Amniotic stem cell (primary cell): Measurements from ENCODE around the gene TNFSF11.
A peak's percentile ranks its signal among the peaks of the same experiment; 100 is the strongest.
"Not testable (repeated sequence)": the region's sequence is repeated elsewhere in the genome, so short reads cannot be mapped to it uniquely, and the experiment has no call there.

ENCODE experiments used
- DNase-seq: peaks from one replicate; lab custom pipeline; 2025; lab: John Stamatoyannopoulos, UW

The TNFSF11 gene

GRCh38 chr13:42560320-42560719 lies 13.6 kb upstream of the TNFSF11 start:
- not testable (repeated sequence) for DNase-seq

GRCh38 chr13:42561752-42562467 lies 12.0 kb upstream of the TNFSF11 start:
- DNase-seq, result no peak

- no peak for DNase-seq
Measured at GRCh38 chr13:42567906-42568305, 6.0 kb upstream of the TNFSF11 start.

- DNase-seq, result no peak
Measured at GRCh38 chr13:42569576-42570344, 4.2 kb upstream of the TNFSF11 start.

DNA sequence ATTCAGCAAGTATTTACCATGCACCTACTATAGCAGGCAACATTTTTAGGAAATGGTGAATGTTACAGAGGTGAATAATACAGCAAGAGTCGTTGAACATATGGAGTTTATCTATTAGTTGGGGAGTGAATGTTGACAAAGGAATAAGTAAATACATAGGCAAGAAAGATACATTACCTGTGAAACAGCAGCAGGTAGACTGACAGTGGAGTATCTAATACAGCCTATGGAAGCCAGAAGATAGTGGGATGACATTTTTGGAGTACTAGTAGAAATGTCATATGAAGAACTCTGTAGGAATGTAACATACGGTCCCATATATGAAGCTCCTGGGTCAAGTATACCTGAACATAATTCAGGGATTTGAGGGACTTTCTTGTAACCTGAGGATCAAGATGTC lies 2.1 kb upstream of the TNFSF11 start:
- no peak for DNase-seq

- no peak for DNase-seq
Measured at GRCh38 chr13:42574435-42575311, 721 bp downstream of the TNFSF11 start.

DNA sequence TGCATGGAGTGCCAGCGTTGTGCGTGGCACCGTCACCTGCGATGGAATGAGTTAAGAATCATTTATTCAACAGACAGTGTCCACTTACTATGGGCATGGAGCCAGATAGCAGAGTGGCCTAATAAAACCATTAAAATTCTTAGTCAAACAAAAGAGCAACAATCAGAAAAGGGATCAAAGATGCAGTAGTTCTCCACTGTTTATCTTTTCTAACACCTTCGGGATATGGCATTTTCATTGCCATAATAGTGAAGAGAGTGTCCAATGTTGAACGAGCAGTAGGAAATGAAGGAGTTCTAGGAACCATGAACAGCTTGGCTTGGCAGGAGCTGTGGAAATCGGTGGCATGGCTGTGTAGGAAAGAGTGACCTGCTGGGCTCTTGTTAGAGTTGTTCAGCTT lies 2.0 kb downstream of the TNFSF11 start:
- no peak for DNase-seq

DNA sequence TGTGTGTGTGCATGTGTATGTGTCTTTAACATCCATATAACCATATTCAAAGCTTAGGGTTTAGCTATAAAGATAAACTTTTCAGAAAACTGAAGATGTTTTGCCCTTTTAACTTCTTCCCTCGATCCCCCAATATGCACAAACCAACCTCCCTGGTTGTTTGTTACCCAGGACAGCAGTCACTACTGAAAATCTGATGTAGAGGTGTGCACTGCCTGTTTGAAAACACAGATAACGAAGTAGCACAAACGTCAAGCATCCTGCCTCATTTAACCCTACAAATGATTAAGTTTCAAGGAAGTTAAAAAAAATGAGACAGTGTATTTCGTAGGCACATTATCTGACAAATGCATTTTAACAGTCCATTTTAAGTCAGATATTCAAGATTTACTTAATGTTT lies 3.6 kb downstream of the TNFSF11 start:
- no peak for DNase-seq

GRCh38 chr13:42580644-42581043 lies 6.7 kb downstream of the TNFSF11 start:
- DNase-seq, result no peak

GRCh38 chr13:42581427-42581826 lies 7.5 kb downstream of the TNFSF11 start:
- no peak for DNase-seq

- no peak for DNase-seq
Measured at GRCh38 chr13:42591602-42592001, 17.6 kb downstream of the TNFSF11 start.

GRCh38 chr13:42592915-42593900 lies 19.3 kb downstream of the TNFSF11 start:
- DNase-seq, result no peak

DNA sequence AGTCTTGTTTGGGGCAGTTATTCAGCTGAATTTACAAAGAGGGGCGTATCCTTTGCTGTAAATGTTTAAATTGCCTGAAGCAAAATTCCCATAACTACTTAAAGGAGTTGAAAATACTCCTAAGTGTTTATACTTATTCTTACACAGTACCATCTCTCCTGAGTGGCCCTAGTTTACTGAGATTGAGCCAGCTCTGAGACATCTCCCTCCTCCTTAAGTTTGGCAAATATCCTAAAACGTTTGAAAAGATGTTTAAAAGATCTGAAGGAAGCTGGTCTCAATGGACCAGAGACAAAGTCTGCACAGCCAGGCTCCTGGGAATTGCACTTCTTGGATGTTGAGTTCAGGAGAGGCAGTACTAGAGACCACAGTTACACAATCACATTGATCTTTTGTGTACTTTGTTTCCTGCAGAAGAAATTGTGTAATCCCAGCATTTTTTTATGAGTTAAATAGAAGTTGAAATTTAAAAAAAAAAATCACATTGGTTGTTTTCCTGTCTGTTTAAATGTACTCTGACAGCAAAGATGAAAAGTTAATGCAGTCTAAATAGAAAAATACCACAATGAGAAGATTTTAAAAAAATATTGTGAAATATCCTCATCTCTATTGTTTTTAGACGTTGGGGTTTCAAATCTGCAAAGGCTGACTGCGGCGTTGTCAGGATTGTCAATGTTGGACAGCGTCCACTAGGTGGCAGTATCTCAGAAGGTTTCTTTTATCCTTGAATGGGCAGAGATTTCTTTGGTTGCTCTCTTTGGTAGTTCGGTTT lies 20.7 kb downstream of the TNFSF11 start:
- DNase-seq, result peak; percentile 47

GRCh38 chr13:42595253-42595571 lies 21.3 kb downstream of the TNFSF11 start:
- DNase-seq, result no peak

- no peak for DNase-seq
Measured at GRCh38 chr13:42597505-42597904, 23.6 kb downstream of the TNFSF11 start.

DNA sequence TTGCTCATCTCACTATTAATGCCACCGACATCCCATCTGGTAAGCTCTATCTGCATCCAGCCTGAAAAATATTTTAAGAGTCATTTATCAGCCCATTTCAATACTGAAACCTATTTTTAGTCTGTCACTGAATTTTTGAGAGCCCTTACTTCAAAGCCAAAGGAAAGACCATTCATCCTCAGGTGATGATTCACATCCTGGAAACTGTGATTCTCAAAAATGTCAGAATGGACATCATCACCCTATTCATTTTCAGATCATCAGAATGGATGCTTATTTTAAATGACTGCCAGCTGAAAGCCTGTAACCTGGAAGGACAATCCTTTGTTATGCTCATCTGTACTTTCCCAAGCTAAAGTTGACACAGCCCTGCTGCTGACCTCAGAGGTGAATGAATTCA lies 27.0 kb downstream of the TNFSF11 start:
- DNase-seq, result no peak

DNA sequence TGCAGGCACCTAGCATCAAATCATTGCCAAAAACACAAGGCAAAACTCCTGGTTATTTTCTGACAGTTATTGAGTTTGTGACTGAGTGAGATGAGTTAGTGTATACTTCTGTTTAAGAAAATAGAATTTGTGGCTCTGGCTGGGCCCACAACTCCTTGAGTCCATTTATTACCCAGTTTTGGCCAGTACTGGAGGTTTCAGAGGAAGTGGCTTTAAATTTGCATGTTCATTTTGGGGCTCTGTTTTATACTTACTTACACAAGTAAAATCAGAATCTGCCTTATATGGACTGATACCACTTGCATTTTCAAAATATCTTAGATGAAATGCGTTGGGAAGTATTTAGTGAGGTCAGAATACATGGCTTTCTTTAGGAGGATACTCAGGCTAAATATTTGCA lies 29.0 kb downstream of the TNFSF11 start:
- no peak for DNase-seq

- DNase-seq, result no peak
Measured at GRCh38 chr13:42603571-42603970, 29.6 kb downstream of the TNFSF11 start.

DNA sequence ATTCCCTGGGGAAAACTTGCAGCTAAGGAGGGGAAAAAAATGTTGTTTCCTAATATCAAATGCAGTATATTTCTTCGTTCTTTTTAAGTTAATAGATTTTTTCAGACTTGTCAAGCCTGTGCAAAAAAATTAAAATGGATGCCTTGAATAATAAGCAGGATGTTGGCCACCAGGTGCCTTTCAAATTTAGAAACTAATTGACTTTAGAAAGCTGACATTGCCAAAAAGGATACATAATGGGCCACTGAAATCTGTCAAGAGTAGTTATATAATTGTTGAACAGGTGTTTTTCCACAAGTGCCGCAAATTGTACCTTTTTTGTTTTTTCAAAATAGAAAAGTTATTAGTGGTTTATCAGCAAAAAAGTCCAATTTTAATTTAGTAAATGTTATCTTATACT lies 33.6 kb downstream of the TNFSF11 start:
- DNase-seq, result no peak

GRCh38 chr13:42610649-42611048 lies 36.7 kb downstream of the TNFSF11 start:
- DNase-seq, result no peak
